ENCODE results near the gene OSBPL5. TPM values are rescaled to one million over a fixed set of nuclear protein-coding genes. Genes with fewer than 3 reads are reported as not detected.

The OSBPL5 gene
- total RNA-seq, 2 experiments from 2014 or later: 0.63 to 2.7 TPM

- TF ChIP-seq EZH2phosphoT487 (IDR thresholded peaks at IDR 0.05; ENCODE audit: borderline replicate concordance, low read depth, low read length): no peak
- TF ChIP-seq, protein P1, sequence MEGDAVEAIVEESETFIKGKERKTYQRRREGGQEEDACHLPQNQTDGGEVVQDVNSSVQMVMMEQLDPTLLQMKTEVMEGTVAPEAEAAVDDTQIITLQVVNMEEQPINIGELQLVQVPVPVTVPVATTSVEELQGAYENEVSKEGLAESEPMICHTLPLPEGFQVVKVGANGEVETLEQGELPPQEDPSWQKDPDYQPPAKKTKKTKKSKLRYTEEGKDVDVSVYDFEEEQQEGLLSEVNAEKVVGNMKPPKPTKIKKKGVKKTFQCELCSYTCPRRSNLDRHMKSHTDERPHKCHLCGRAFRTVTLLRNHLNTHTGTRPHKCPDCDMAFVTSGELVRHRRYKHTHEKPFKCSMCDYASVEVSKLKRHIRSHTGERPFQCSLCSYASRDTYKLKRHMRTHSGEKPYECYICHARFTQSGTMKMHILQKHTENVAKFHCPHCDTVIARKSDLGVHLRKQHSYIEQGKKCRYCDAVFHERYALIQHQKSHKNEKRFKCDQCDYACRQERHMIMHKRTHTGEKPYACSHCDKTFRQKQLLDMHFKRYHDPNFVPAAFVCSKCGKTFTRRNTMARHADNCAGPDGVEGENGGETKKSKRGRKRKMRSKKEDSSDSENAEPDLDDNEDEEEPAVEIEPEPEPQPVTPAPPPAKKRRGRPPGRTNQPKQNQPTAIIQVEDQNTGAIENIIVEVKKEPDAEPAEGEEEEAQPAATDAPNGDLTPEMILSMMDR (conservative IDR thresholded peaks at IDR 0.05; ENCODE audit: low read length): no peak
Observed at GRCh38 chr11:3127706-3128355, 37.3 kb downstream of the OSBPL5 start.

DNA sequence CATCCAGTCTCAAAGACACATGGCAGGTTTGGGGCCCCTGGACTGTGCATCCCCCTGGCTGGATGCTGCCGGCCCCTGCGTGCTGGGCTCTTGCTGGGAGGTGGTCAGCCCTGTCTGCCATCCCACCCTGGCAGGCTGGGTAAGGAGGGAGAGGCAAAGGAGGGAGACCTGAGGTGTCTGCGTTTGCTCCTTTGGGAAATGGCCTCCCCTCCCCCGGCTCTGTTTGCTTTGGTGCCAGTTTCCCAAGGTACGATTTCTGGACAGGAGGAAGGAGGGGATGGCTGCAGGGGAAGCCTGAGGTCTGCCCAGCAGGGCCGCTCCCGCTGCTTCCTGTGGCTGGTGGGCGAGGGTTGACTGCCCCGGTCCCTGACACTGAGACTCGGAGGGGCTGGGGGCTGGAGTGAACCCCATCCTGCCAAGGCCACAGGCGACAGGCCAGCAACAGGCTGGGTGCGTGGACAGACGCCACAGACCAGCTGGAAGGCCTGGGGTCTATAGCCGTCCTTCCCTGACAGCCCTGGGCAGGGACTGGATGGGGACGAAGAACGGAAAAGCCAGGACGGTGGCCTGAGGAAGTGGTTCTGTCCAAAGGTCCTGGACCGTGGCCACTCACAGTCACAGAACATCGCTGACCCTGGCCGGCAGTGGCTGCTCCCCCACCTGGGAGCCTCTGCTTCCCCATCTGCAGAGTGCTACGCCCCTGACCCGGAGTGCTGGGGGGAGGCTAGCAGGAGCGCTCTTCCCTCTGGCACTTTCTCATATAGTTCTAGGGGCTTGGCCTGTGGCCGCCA is 38.0 kb downstream of the OSBPL5 start:
- CTCF ChIA-PET (ENCODE audit: unreplicated experiment): no interaction called here
- H3K4me1 ChIP-seq (ENCODE audit: insufficient read depth, low read length, poor library complexity, severe bottlenecking): no peaks in the 10 kb centered on the region
- H3K9me2 ChIP-seq (ENCODE audit: insufficient read depth, low read length): no peaks in the 10 kb centered on the region
- no peak overlapping the region for H3K27ac ChIP-seq (ENCODE audit: low read depth, low read length, poor library complexity, severe bottlenecking)
- intact Hi-C loops (cut with micrococcal nuclease; ENCODE audit: unreplicated experiment): no loop called here
- H3K4me3 ChIP-seq (ENCODE audit: low read depth, low read length, poor library complexity, severe bottlenecking): no peak overlapping the region
- no peaks in the 10 kb centered on the region for H3K36me3 ChIP-seq (ENCODE audit: insufficient read depth, low read length)
- no peak overlapping the region for H2AFZ ChIP-seq (ENCODE audit: low read length)
- POLR2A ChIA-PET: interaction anchor here (0.6 kb wide), 1 partner anchor 245 kb away, joined by 3 read pairs; no protein-coding TSS in a partner anchor
- TF ChIP-seq, protein P1 (conservative IDR thresholded peaks at IDR 0.05; ENCODE audit: low read length): no peak
- no peak for TF ChIP-seq EZH2phosphoT487 (IDR thresholded peaks at IDR 0.05; ENCODE audit: borderline replicate concordance, low read depth, low read length)
- DNase-seq (ENCODE audit: low spot score): no peak
- H3K79me2 ChIP-seq (ENCODE audit: insufficient read depth, low read depth, low read length): no peaks in the 10 kb centered on the region
- no peaks in the 10 kb centered on the region for H4K20me1 ChIP-seq (ENCODE audit: insufficient read depth, low read length)
- H3K9me3 ChIP-seq (ENCODE audit: low read length): no peaks in the 10 kb centered on the region
- BruUV-seq (replicated peaks): no TSS peak
- H3K4me2 ChIP-seq (ENCODE audit: low read length): no peak overlapping the region

More at GRCh38 chr11:3127706-3128355, 37.3 kb downstream of the OSBPL5 start:
- H3K4me3 ChIP-seq (ENCODE audit: low read depth, low read length, poor library complexity, severe bottlenecking): no peak overlapping the region
- no peaks in the 10 kb centered on the region for H3K9me3 ChIP-seq (ENCODE audit: low read length)
- H3K27ac ChIP-seq (ENCODE audit: low read depth, low read length, poor library complexity, severe bottlenecking): no peak overlapping the region
- no peaks in the 10 kb centered on the region for H3K9me2 ChIP-seq (ENCODE audit: insufficient read depth, low read length)
- DNase-seq (ENCODE audit: low spot score): no peak
- no TSS peak for BruUV-seq (replicated peaks)
- intact Hi-C loops (cut with micrococcal nuclease; ENCODE audit: unreplicated experiment): no loop called here
- no peaks in the 10 kb centered on the region for H4K20me1 ChIP-seq (ENCODE audit: insufficient read depth, low read length)
- CTCF ChIA-PET (ENCODE audit: unreplicated experiment): no interaction called here
- POLR2A ChIA-PET: no interaction called here
- H3K4me1 ChIP-seq (ENCODE audit: insufficient read depth, low read length, poor library complexity, severe bottlenecking): no peaks in the 10 kb centered on the region
- H3K79me2 ChIP-seq (ENCODE audit: insufficient read depth, low read depth, low read length): no peaks in the 10 kb centered on the region
- no peak overlapping the region for H3K4me2 ChIP-seq (ENCODE audit: low read length)
- H2AFZ ChIP-seq (ENCODE audit: low read length): no peak overlapping the region
- H3K36me3 ChIP-seq (ENCODE audit: insufficient read depth, low read length): no peaks in the 10 kb centered on the region

Measured in OCI-LY7 (cell line).